ENCODE measurements around the gene ADGRG3. TPM values are rescaled to one million over a fixed set of nuclear protein-coding genes. Genes with fewer than 3 reads are reported as not detected.

The ADGRG3 gene
- total and polyA plus RNA-seq, 2 experiments from 2014 or later, result not detected

DNA sequence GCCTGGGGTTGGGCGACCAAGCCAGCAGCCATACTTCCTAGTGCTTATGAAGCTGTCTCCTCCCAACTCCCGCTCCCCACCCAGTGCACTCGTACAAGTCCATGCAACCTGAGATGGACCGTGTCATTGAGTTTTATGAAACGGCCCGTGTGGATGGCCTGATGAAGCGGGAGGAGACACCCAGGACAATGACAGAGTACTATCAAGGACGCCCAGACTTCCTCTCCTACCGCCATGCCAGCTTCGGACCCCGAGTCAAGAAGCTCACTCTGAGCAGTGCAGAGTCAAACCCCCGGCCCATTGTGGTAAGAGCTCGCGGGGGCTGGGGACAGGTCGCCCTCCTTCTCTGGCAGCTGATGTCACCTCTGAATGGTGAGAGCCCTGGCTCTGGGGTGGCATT is 56.4 kb downstream of the ADGRG3 start:
- no peaks in the 10 kb centered on the region for H3K9me2 ChIP-seq (ENCODE audit: insufficient read depth)
- Mint-ChIP-seq H3K9me3 (no peaks in the 10 kb centered on the region), H3K4me3 (no peak overlapping the region), H3K36me3 (ENCODE audit: low read depth) (no peaks in the 10 kb centered on the region), H3K4me1 (no peaks in the 10 kb centered on the region), H3K27me3 (ENCODE audit: insufficient read depth, low read depth, poor library complexity) (peaks cover 10% of the 10 kb centered on the region), H3K27ac (no peak overlapping the region)
- no peak overlapping the region for H3K4me3 ChIP-seq
- no peaks in the 10 kb centered on the region for H3K36me3 ChIP-seq (ENCODE audit: insufficient read depth)
- no peak overlapping the region for H2AFZ ChIP-seq
- no peaks in the 10 kb centered on the region for H4K20me1 ChIP-seq (replicated peaks; ENCODE audit: insufficient read depth)
- TF ChIP-seq, protein P1, sequence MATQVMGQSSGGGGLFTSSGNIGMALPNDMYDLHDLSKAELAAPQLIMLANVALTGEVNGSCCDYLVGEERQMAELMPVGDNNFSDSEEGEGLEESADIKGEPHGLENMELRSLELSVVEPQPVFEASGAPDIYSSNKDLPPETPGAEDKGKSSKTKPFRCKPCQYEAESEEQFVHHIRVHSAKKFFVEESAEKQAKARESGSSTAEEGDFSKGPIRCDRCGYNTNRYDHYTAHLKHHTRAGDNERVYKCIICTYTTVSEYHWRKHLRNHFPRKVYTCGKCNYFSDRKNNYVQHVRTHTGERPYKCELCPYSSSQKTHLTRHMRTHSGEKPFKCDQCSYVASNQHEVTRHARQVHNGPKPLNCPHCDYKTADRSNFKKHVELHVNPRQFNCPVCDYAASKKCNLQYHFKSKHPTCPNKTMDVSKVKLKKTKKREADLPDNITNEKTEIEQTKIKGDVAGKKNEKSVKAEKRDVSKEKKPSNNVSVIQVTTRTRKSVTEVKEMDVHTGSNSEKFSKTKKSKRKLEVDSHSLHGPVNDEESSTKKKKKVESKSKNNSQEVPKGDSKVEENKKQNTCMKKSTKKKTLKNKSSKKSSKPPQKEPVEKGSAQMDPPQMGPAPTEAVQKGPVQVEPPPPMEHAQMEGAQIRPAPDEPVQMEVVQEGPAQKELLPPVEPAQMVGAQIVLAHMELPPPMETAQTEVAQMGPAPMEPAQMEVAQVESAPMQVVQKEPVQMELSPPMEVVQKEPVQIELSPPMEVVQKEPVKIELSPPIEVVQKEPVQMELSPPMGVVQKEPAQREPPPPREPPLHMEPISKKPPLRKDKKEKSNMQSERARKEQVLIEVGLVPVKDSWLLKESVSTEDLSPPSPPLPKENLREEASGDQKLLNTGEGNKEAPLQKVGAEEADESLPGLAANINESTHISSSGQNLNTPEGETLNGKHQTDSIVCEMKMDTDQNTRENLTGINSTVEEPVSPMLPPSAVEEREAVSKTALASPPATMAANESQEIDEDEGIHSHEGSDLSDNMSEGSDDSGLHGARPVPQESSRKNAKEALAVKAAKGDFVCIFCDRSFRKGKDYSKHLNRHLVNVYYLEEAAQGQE (IDR thresholded peaks at IDR 0.05; ENCODE audit: unreplicated experiment), result no peak
- TF ChIP-seq EZH2phosphoT487 (IDR thresholded peaks at IDR 0.05; ENCODE audit: unreplicated experiment), result no peak
- no peak for TF ChIP-seq JUNB (IDR thresholded peaks at IDR 0.05; ENCODE audit: unreplicated experiment)
- TF ChIP-seq, protein P2, sequence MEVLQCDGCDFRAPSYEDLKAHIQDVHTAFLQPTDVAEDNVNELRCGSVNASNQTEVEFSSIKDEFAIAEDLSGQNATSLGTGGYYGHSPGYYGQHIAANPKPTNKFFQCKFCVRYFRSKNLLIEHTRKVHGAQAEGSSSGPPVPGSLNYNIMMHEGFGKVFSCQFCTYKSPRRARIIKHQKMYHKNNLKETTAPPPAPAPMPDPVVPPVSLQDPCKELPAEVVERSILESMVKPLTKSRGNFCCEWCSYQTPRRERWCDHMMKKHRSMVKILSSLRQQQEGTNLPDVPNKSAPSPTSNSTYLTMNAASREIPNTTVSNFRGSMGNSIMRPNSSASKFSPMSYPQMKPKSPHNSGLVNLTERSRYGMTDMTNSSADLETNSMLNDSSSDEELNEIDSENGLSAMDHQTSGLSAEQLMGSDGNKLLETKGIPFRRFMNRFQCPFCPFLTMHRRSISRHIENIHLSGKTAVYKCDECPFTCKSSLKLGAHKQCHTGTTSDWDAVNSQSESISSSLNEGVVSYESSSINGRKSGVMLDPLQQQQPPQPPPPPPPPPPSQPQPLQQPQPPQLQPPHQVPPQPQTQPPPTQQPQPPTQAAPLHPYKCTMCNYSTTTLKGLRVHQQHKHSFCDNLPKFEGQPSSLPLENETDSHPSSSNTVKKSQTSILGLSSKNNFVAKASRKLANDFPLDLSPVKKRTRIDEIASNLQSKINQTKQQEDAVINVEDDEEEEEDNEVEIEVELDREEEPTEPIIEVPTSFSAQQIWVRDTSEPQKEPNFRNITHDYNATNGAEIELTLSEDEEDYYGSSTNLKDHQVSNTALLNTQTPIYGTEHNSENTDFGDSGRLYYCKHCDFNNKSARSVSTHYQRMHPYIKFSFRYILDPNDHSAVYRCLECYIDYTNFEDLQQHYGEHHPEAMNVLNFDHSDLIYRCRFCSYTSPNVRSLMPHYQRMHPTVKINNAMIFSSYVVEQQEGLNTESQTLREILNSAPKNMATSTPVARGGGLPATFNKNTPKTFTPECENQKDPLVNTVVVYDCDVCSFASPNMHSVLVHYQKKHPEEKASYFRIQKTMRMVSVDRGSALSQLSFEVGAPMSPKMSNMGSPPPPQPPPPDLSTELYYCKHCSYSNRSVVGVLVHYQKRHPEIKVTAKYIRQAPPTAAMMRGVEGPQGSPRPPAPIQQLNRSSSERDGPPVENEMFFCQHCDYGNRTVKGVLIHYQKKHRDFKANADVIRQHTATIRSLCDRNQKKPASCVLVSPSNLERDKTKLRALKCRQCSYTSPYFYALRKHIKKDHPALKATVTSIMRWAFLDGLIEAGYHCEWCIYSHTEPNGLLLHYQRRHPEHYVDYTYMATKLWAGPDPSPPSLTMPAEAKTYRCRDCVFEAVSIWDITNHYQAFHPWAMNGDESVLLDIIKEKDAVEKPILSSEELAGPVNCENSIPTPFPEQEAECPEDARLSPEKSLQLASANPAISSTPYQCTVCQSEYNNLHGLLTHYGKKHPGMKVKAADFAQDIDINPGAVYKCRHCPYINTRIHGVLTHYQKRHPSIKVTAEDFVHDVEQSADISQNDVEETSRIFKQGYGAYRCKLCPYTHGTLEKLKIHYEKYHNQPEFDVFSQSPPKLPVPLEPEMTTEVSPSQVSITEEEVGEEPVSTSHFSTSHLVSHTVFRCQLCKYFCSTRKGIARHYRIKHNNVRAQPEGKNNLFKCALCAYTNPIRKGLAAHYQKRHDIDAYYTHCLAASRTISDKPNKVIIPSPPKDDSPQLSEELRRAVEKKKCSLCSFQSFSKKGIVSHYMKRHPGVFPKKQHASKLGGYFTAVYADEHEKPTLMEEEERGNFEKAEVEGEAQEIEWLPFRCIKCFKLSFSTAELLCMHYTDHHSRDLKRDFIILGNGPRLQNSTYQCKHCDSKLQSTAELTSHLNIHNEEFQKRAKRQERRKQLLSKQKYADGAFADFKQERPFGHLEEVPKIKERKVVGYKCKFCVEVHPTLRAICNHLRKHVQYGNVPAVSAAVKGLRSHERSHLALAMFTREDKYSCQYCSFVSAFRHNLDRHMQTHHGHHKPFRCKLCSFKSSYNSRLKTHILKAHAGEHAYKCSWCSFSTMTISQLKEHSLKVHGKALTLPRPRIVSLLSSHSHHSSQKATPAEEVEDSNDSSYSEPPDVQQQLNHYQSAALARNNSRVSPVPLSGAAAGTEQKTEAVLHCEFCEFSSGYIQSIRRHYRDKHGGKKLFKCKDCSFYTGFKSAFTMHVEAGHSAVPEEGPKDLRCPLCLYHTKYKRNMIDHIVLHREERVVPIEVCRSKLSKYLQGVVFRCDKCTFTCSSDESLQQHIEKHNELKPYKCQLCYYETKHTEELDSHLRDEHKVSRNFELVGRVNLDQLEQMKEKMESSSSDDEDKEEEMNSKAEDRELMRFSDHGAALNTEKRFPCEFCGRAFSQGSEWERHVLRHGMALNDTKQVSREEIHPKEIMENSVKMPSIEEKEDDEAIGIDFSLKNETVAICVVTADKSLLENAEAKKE (CRISPR knock-in tag; IDR thresholded peaks at IDR 0.05), result no peak
- TF ChIP-seq NANOG (IDR thresholded peaks at IDR 0.05; ENCODE audit: borderline replicate concordance), result no peak
- TF ChIP-seq, protein P3, sequence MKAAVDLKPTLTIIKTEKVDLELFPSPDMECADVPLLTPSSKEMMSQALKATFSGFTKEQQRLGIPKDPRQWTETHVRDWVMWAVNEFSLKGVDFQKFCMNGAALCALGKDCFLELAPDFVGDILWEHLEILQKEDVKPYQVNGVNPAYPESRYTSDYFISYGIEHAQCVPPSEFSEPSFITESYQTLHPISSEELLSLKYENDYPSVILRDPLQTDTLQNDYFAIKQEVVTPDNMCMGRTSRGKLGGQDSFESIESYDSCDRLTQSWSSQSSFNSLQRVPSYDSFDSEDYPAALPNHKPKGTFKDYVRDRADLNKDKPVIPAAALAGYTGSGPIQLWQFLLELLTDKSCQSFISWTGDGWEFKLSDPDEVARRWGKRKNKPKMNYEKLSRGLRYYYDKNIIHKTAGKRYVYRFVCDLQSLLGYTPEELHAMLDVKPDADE (IDR thresholded peaks at IDR 0.05), result no peak
- TF ChIP-seq ZNF114 (CRISPR knock-in tag; IDR thresholded peaks at IDR 0.05), result no peak
- TF ChIP-seq POLR2AphosphoS5 (IDR thresholded peaks at IDR 0.05; ENCODE audit: low read depth), result no peak
- no peak for TF ChIP-seq CREB1 (CRISPR knock-in tag; IDR thresholded peaks at IDR 0.05; ENCODE audit: low read depth)
- TF ChIP-seq, protein P4, sequence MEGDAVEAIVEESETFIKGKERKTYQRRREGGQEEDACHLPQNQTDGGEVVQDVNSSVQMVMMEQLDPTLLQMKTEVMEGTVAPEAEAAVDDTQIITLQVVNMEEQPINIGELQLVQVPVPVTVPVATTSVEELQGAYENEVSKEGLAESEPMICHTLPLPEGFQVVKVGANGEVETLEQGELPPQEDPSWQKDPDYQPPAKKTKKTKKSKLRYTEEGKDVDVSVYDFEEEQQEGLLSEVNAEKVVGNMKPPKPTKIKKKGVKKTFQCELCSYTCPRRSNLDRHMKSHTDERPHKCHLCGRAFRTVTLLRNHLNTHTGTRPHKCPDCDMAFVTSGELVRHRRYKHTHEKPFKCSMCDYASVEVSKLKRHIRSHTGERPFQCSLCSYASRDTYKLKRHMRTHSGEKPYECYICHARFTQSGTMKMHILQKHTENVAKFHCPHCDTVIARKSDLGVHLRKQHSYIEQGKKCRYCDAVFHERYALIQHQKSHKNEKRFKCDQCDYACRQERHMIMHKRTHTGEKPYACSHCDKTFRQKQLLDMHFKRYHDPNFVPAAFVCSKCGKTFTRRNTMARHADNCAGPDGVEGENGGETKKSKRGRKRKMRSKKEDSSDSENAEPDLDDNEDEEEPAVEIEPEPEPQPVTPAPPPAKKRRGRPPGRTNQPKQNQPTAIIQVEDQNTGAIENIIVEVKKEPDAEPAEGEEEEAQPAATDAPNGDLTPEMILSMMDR (conservative IDR thresholded peaks at IDR 0.05; ENCODE audit: low read depth in 2 of 2), result no peak
- TF ChIP-seq EZH2 (IDR thresholded peaks at IDR 0.05; ENCODE audit: low read depth, unreplicated experiment), result no peak
- no peak for TF ChIP-seq STAT1 (IDR thresholded peaks at IDR 0.05; ENCODE audit: unreplicated experiment)
- TF ChIP-seq ZNF331 (CRISPR knock-in tag; IDR thresholded peaks at IDR 0.05; ENCODE audit: low read depth), result no peak
- H3K27ac ChIP-seq (ENCODE audit: low read depth), result no peak overlapping the region
- no peak for ATAC-seq
- no peaks in the 10 kb centered on the region for H3F3A ChIP-seq (replicated peaks; ENCODE audit: low read depth)
- H3K27me3 ChIP-seq (ENCODE audit: insufficient read depth), result no peaks in the 10 kb centered on the region
- no peak for DNase-seq (ENCODE audit: low spot score)
- H3K4me2 ChIP-seq, result no peak overlapping the region
- no peaks in the 10 kb centered on the region for H3K4me1 ChIP-seq (ENCODE audit: insufficient read depth)
- H3K79me2 ChIP-seq (replicated peaks; ENCODE audit: insufficient read depth), result no peaks in the 10 kb centered on the region

Data from GM23338 (cell line).